ENCODE data around the gene SOD3. TPM values are rescaled to one million over a fixed set of nuclear protein-coding genes. Genes with fewer than 3 reads are reported as not detected.

The SOD3 gene
- total RNA-seq, 2 donors from 2014 or later, result 227 to 300 TPM

DNA sequence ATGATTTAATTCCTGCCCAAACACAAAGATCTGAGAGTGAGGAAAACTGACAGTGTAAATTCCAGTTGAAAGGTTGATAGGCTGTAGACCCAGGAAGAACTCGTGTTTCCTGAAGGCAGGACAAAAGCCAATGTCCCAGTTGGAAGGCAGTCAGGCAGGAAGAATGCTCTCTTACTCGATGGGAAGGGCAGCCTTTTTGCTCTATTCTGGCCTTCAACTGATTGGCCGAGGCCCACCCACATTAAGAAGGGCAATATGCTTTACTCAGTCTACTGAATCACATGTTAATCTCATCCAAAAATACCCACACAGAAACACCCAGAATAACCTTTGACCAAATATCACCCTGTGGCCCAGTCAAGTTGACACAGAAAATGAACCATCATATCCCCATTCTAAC lies 45.3 kb upstream of the SOD3 start:
- intact Hi-C loops (cut with DNase I), result no loop called here
- H3K4me1 ChIP-seq (replicated peaks), result no peaks in the 10 kb centered on the region
- H3K9me3 ChIP-seq, result no peaks in the 10 kb centered on the region
- no peak overlapping the region for H3K4me3 ChIP-seq
- H3K36me3 ChIP-seq, result no peaks in the 10 kb centered on the region
- WGBS, result 65% methylated on average over 3 of the region's 3 CpGs
- H3K27me3 ChIP-seq (replicated peaks; ENCODE audit: insufficient read depth), result no peaks in the 10 kb centered on the region
- TF ChIP-seq, protein P1, sequence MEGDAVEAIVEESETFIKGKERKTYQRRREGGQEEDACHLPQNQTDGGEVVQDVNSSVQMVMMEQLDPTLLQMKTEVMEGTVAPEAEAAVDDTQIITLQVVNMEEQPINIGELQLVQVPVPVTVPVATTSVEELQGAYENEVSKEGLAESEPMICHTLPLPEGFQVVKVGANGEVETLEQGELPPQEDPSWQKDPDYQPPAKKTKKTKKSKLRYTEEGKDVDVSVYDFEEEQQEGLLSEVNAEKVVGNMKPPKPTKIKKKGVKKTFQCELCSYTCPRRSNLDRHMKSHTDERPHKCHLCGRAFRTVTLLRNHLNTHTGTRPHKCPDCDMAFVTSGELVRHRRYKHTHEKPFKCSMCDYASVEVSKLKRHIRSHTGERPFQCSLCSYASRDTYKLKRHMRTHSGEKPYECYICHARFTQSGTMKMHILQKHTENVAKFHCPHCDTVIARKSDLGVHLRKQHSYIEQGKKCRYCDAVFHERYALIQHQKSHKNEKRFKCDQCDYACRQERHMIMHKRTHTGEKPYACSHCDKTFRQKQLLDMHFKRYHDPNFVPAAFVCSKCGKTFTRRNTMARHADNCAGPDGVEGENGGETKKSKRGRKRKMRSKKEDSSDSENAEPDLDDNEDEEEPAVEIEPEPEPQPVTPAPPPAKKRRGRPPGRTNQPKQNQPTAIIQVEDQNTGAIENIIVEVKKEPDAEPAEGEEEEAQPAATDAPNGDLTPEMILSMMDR (IDR thresholded peaks at IDR 0.05), result no peak
- no peak overlapping the region for H3K27ac ChIP-seq
- DNase-seq (ENCODE audit: low spot score), result no peak

DNA sequence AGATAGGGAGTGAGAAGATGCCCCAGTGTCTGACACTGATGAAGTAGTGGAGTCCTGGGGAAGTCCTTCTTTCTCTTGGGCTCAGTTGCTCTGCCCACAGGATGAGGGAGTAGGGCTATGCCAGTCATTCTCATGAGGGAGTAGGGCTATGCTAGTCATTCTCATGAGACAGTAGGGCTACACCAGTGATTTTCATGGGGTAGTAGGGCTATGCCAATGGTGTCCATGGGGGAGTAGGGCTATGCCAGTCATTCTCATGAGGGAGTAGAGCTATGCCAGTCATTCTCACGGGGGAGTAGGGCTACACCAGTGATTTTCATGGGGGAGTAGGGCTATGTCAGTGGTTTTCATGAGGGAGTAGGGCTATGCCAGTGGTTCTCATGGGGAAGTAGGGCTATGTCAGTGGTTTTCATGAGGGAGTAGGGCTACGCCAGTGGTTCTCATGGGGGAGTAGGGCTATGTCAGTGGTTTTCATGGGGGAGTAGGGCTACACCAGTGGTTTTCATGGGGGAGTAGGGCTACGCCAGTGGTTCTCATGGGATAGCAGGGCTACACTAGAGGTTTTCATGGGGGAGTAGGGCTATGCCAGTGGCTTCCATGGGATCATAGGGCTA lies 43.3 kb upstream of the SOD3 start:
- Histone ChIP-seq H3K4me3 (no peak overlapping the region), H3K9me3 (no peaks in the 10 kb centered on the region), H3K36me3 (no peaks in the 10 kb centered on the region), H3K27ac (no peak overlapping the region), H3K4me1 (replicated peaks) (no peaks in the 10 kb centered on the region), H3K27me3 (replicated peaks; ENCODE audit: insufficient read depth) (no peaks in the 10 kb centered on the region)
- TF ChIP-seq, protein P1 (IDR thresholded peaks at IDR 0.05), result no peak
- TF ChIP-seq POLR2A (IDR thresholded peaks at IDR 0.05), result no peak
- no peak for TF ChIP-seq POLR2AphosphoS5 (IDR thresholded peaks at IDR 0.05)
- intact Hi-C loops (cut with DNase I), result no loop called here
- 91% methylated on average over 3 of the region's 3 CpGs for WGBS
- no peak for DNase-seq (ENCODE audit: low spot score)

DNA sequence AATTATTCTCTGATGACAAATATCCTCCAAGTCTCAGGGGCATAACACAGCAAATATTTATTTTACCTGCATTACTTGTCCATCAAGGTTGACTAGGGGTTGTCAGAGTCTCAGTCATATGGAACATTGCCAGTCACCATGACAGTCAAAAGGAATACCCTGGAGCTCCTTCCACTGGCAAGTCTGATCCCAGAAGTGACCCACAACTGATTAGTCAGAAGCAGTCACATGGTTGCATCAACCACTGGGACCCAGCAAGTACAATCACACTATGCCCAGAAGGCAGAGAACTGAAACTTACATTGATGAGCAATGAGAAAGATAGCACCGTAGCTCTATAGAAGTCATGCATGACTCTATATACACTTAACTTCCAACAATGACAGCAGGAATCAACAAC lies 41.9 kb upstream of the SOD3 start:
- no peak overlapping the region for H3K4me3 ChIP-seq
- intact Hi-C loops (cut with DNase I), result no loop called here
- 74% methylated on average over 1 of the region's 1 CpG for WGBS
- no peaks in the 10 kb centered on the region for H3K27me3 ChIP-seq (replicated peaks; ENCODE audit: insufficient read depth)
- TF ChIP-seq POLR2AphosphoS5 (IDR thresholded peaks at IDR 0.05), result no peak
- H3K27ac ChIP-seq, result no peak overlapping the region
- H3K9me3 ChIP-seq, result no peaks in the 10 kb centered on the region
- no peaks in the 10 kb centered on the region for H3K36me3 ChIP-seq
- no peaks in the 10 kb centered on the region for H3K4me1 ChIP-seq (replicated peaks)
- DNase-seq (ENCODE audit: low spot score), result no peak

DNA sequence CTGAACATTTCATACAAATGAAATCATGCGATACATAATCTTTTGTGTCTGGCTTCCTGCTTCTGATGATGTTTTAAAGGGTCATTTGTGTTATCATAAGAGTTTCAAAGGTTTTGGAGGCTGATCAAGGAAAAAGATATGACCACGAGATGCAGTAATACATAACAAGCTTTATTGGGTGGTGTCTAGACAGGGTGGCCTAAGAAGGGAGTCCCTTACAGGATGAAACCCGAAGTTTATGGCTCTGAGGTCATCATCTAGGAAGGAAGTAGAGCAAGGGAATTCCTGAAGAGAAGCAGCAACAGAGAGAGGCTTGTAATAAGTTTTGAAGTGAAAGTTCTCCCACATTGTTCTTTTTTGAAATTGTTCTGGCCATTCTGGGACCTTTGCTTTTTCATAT lies 40.8 kb upstream of the SOD3 start:
- Histone ChIP-seq H3K27me3 (replicated peaks; ENCODE audit: insufficient read depth) (no peaks in the 10 kb centered on the region), H3K36me3 (no peaks in the 10 kb centered on the region), H3K4me1 (replicated peaks) (no peaks in the 10 kb centered on the region), H3K27ac (no peak overlapping the region), H3K9me3 (no peaks in the 10 kb centered on the region), H3K4me3 (no peak overlapping the region)
- 37% methylated on average over 3 of the region's 3 CpGs for WGBS
- DNase-seq (ENCODE audit: low spot score), result no peak
- TF ChIP-seq POLR2A (IDR thresholded peaks at IDR 0.05) (no peak), POLR2AphosphoS5 (IDR thresholded peaks at IDR 0.05) (no peak)
- TF ChIP-seq, protein P1 (IDR thresholded peaks at IDR 0.05), result no peak
- intact Hi-C loops (cut with DNase I), result no loop called here

DNA sequence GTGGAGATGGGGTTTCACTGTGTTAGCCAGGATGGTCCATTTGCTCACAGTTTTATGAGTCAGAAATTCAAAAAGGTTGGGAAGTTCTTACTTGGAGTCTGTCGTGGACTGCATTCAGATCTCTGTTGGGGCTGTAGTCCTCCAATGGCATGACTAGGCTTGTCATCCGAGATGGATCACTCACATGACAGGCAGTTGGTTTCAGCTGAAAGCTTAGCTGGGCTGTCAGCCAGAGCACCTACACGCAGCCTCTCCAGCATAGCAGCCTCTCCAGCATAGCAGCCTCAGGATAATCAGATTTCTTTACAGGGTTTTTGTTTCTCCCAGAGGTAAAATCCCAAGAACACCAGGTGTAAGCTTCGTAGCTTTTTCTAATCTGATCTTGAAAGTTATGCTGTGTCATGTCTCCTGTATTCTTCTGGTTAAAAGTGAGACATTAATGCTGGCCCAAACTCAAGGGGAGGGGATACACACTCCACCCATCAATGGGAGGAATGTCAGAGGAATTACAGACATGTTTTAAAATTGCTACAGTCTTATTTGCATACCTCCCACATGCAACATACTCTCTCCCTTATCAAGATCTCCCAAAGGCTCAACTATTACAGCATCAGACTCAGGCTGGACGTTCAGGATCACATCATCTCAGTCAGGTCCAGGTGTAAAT lies 31.6 kb upstream of the SOD3 start:
- Histone ChIP-seq H3K4me1 (replicated peaks) (no peaks in the 10 kb centered on the region), H3K9me3 (no peaks in the 10 kb centered on the region), H3K27me3 (replicated peaks; ENCODE audit: insufficient read depth) (no peaks in the 10 kb centered on the region), H3K27ac (peak overlapping the region in 1 of 2 donors; percentile 15), H3K36me3 (no peaks in the 10 kb centered on the region), H3K4me3 (no peak overlapping the region)
- WGBS, result 20% methylated on average over 5 of the region's 5 CpGs
- TF ChIP-seq POLR2A (IDR thresholded peaks at IDR 0.05), result no peak
- TF ChIP-seq POLR2AphosphoS5 (IDR thresholded peaks at IDR 0.05), result peak; percentile 5
- DNase-seq (ENCODE audit: low spot score), result peak; percentile 68
- intact Hi-C loops (cut with DNase I), result no loop called here

DNA sequence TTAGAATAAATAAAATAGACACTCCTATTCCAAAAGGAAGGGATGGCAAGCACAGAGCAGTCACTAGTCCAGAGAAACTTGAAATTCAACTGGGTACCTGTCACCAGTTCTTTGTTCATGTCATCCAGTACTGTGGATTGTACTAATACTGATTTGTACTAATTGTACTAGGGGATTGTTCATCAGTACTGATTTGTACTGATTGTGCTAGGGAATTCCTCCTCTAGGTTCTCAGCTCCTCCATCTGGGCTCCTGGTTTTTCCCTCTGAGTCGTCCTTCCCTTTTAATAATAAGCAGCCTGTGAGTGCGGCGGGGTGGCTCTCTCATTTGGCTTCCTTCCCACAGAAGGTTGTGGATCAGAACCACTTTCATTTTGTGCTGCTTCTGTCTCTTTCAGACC lies 31.0 kb upstream of the SOD3 start:
- no peaks in the 10 kb centered on the region for H3K27me3 ChIP-seq (replicated peaks; ENCODE audit: insufficient read depth)
- no peak overlapping the region for H3K27ac ChIP-seq
- intact Hi-C loops (cut with DNase I), result no loop called here
- H3K4me1 ChIP-seq (replicated peaks), result no peaks in the 10 kb centered on the region
- WGBS, result 41% methylated on average over 3 of the region's 3 CpGs
- DNase-seq (ENCODE audit: low spot score), result no peak
- no peak overlapping the region for H3K4me3 ChIP-seq
- H3K36me3 ChIP-seq, result no peaks in the 10 kb centered on the region
- TF ChIP-seq, protein P1 (IDR thresholded peaks at IDR 0.05), result no peak
- TF ChIP-seq POLR2AphosphoS5 (IDR thresholded peaks at IDR 0.05) (no peak), POLR2A (IDR thresholded peaks at IDR 0.05) (no peak)
- no peaks in the 10 kb centered on the region for H3K9me3 ChIP-seq
